ENCODE results near the gene INPP5D. TPM values are rescaled to one million over a fixed set of nuclear protein-coding genes. Genes with fewer than 3 reads are reported as not detected.

Gene INPP5D
- total RNA-seq, 4 donors from 2014 or later: 7.8 to 40.4 (median 26.1) TPM

DNA sequence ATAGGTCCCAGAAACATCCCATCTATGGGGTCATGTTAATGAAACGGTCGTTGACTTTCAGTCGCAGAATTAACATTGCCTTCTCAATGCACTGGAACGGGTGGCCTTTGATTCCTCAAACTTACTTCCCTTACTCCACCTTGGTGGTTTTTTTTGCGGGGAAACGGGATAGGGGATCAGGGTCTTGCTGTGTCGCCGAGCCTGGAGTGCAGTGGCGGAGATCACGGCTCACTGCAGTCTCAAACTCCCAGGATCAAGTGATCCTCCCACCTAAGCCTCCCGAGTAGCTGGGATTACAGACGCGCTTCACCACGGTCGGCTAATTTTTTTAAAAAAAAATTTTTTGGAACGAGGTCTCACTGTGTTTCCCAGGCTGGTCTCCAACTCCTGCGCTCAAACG, 192.1 kb downstream of the INPP5D start:
- in situ Hi-C loops (cut with MboI; ENCODE audit: low pct_ligation_motif_present in 1 of 4, low pct_unique_long_range_greater_than_20kb in 1 of 4, low sequenced_read_pairs in 3 of 4) (loop anchor here in 3 of 4 donors (25.0 kb wide), 1 partner anchor 390 kb away; the partner anchor contains the start of gene SNORC (in 3 of the 3)), intact Hi-C loops (cut with DNase I; ENCODE audit: low total_unique reads) (loop anchor here (10.0 kb wide), 1 partner anchor 397 kb away; no protein-coding TSS in a partner anchor)
- Histone ChIP-seq H3K36me3 (peaks cover 0 to 11% (median 4%) of the 10 kb centered on the region in 4 donors), H3K4me1 (peaks cover 4 to 33% (median 16%) of the 10 kb centered on the region in 4 donors), H3K27ac (peak overlapping the region; percentile 91 to 98 (median 93)), H3K27me3 (no peaks in the 10 kb centered on the region), H3K9me3 (no peaks in the 10 kb centered on the region), H3K4me3 (peak overlapping the region; percentile 85 to 97 (median 94))
- WGBS, 2 donors (ENCODE audit: low coverage in 1 of 2): 0 to 3% methylated on average over 9 to 18 of the region's 18 CpGs
- no peak for DNase-seq
- no peak for TF ChIP-seq POLR2AphosphoS5 (IDR thresholded peaks at IDR 0.05)
- TF ChIP-seq EP300 (IDR thresholded peaks at IDR 0.05; ENCODE audit: low read depth): no peak

DNA sequence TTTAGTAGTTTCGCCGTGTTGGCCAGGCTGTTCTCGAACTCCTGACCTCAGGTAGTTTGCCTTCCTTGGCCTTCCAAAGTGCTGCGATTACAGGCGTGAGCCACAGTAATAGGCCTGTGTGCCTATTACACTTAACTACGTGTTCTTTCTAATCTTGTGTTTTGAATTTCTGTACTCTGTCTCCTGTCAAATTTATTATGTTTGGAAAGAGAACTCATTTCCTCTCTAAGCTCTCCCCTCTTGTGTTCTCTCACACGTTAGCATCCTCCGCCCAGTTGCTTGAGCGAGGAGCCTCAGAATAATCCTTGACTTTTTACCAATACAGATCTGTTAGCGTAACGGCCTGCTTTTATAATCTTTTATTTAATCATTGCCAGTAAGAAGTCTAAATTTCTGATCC, 195.0 kb downstream of the INPP5D start:
- Histone ChIP-seq H3K36me3 (peaks cover 0 to 30% (median 13%) of the 10 kb centered on the region in 4 donors), H3K27ac (peak overlapping the region in 2 of 4 donors; percentile 54), H3K9me3 (no peaks in the 10 kb centered on the region), H3K4me1 (peaks cover 4 to 30% (median 16%) of the 10 kb centered on the region in 4 donors), H3K27me3 (no peaks in the 10 kb centered on the region), H3K4me3 (no peak overlapping the region)
- DNase-seq: no peak
- intact Hi-C loops (cut with DNase I; ENCODE audit: low total_unique reads) (loop anchor here (10.0 kb wide), 1 partner anchor 400 kb away; no protein-coding TSS in a partner anchor), in situ Hi-C loops (cut with MboI; ENCODE audit: low pct_ligation_motif_present in 1 of 4, low pct_unique_long_range_greater_than_20kb in 1 of 4, low sequenced_read_pairs in 3 of 4) (loop anchor here in 3 of 4 donors (25.0 kb wide), 1 partner anchor 393 kb away; the partner anchor contains the start of gene SNORC (in 3 of the 3))
- TF ChIP-seq POLR2AphosphoS5 (IDR thresholded peaks at IDR 0.05) (peak in 1 of 3 donors; percentile 13), POLR2A (IDR thresholded peaks at IDR 0.05) (no peak), EP300 (IDR thresholded peaks at IDR 0.05; ENCODE audit: low read depth) (peak; percentile 29)
- TF ChIP-seq, protein P1, sequence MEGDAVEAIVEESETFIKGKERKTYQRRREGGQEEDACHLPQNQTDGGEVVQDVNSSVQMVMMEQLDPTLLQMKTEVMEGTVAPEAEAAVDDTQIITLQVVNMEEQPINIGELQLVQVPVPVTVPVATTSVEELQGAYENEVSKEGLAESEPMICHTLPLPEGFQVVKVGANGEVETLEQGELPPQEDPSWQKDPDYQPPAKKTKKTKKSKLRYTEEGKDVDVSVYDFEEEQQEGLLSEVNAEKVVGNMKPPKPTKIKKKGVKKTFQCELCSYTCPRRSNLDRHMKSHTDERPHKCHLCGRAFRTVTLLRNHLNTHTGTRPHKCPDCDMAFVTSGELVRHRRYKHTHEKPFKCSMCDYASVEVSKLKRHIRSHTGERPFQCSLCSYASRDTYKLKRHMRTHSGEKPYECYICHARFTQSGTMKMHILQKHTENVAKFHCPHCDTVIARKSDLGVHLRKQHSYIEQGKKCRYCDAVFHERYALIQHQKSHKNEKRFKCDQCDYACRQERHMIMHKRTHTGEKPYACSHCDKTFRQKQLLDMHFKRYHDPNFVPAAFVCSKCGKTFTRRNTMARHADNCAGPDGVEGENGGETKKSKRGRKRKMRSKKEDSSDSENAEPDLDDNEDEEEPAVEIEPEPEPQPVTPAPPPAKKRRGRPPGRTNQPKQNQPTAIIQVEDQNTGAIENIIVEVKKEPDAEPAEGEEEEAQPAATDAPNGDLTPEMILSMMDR (IDR thresholded peaks at IDR 0.05): no peak
- 70 to 93% methylated on average over 3 to 11 of the region's 11 CpGs for WGBS, 2 donors (ENCODE audit: low coverage in 1 of 2)

DNA sequence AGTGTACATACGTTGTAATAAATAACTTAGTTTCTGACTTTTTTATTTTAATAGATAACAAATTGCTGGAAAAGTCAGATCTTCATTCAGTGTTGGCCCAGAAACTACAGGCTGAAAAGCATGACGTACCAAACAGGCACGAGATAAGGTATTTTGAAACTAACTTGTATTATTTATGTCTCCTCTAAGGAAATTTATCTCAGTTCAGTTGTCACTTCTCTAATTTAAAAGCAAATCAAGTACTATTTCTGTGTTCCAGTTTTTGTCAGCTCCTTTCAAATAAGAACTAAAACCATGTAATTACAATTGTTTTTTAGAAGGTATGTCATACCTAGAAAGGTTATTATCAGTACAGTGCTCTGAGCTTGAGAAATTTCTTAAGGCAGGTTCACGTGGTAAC, 195.9 kb downstream of the INPP5D start:
- Histone ChIP-seq H3K4me1 (peaks cover 4 to 28% (median 16%) of the 10 kb centered on the region in 4 donors), H3K27me3 (no peaks in the 10 kb centered on the region), H3K9me3 (no peaks in the 10 kb centered on the region), H3K27ac (peak overlapping the region in 2 of 4 donors; percentile 27), H3K36me3 (peaks cover 0 to 37% (median 16%) of the 10 kb centered on the region in 4 donors), H3K4me3 (no peak overlapping the region)
- 82 to 83% methylated on average over 4 of the region's 4 CpGs for WGBS, 2 donors (ENCODE audit: low coverage in 1 of 2)
- in situ Hi-C loops (cut with MboI; ENCODE audit: low pct_ligation_motif_present in 1 of 4, low pct_unique_long_range_greater_than_20kb in 1 of 4, low sequenced_read_pairs in 3 of 4) (loop anchor here in 3 of 4 donors (25.0 kb wide), 1 partner anchor 394 kb away; the partner anchor contains the start of gene SNORC (in 3 of the 3)), intact Hi-C loops (cut with DNase I; ENCODE audit: low total_unique reads) (loop anchor here (10.0 kb wide), 1 partner anchor 401 kb away; no protein-coding TSS in a partner anchor)
- DNase-seq: no peak
- TF ChIP-seq POLR2A (IDR thresholded peaks at IDR 0.05): no peak
- TF ChIP-seq POLR2AphosphoS5 (IDR thresholded peaks at IDR 0.05): no peak
- TF ChIP-seq, protein P1 (IDR thresholded peaks at IDR 0.05): no peak
- no peak for TF ChIP-seq EP300 (IDR thresholded peaks at IDR 0.05; ENCODE audit: low read depth)

Small RNA genes lying within 50 kb of the gene (small RNA-seq; reads per million reads assigned to genes)
- gene RN7SL32P: 0 reads per million in 4 donors

Other genes starting within 250 kb of the INPP5D start
- gene SNORC, start 190.1 kb upstream of the INPP5D start, total RNA-seq: 10 to 100 TPM; 13.9 to 45.6 (median 17.2) TPM
- gene NGEF, start 47.1 kb upstream of the INPP5D start, total RNA-seq: 100 to 1,000 TPM in 1 of 4 donors, 10 to 100 TPM in 3; 46.1 to 105 (median 68.8) TPM
- gene NEU2, start 27.7 kb upstream of the INPP5D start, total RNA-seq: under 1 TPM in 1 of 4 donors, not detected in 3; 0.41 TPM
- gene ATG16L1, start 191.3 kb downstream of the INPP5D start, total RNA-seq: 100 to 1,000 TPM in 1 of 4 donors, 10 to 100 TPM in 3; 10.1 to 101 (median 50.3) TPM
- gene SAG, start 247.5 kb downstream of the INPP5D start, total RNA-seq: not detected

All from transverse colon (tissue), 4 donors.